PC-3 (cell line): Measurements from ENCODE around the gene USP25.

Experiments used
- CTCF ChIP-seq: fragments of 300-600 bp; sonication (generic); conservative IDR thresholded peaks from 2 replicates; pipeline ENCODE4 v1.5.1; 2017; ENCODE audit warnings: antibody characterized with exemption, low read depth, mild to moderate bottlenecking, low read length
- EZH2phosphoT487 ChIP-seq: fragments of 300-600 bp; sonication (generic); IDR thresholded peaks from 2 replicates; pipeline ENCODE4 v1.6.1; 2018; ENCODE audit warnings: mild to moderate bottlenecking, antibody characterized with exemption, low read length, borderline replicate concordance

GRCh38 chr21:15752763-15753407 is 23.1 kb downstream of the USP25 start:
- no peak for TF ChIP-seq CTCF
- TF ChIP-seq EZH2phosphoT487: no peak
